GM19438 (cell line): ENCODE measurements around the gene PRDM11.

ENCODE experiments used
- ATAC-seq: cut with Tn5 transposase; IDR thresholded peaks from one replicate; pipeline ENCODE4 v1.9.1; 2021; ENCODE audit warnings: low read depth; ENCODE audit not compliant: unreplicated experiment

The PRDM11 gene

DNA sequence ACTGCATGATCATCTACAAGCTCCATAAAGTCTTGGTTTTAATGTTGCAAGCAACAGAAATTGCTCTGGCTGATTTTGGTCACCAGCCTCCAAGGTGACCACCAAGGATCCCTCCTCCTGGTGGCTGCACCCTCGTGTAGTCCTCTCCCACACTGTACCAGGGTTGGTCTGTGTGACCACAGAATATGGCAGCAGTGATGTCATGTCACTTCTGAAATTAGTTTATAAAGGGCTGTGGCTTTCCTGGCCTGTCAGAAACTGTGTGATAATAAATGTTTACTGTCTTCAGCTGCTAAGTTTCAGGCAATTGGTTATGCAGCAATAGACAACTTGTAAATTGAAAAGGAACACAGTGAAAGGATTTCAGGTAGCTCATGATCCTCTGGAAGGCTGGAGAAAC lies 5.3 kb upstream of the PRDM11 start:
- no peak for ATAC-seq

DNA sequence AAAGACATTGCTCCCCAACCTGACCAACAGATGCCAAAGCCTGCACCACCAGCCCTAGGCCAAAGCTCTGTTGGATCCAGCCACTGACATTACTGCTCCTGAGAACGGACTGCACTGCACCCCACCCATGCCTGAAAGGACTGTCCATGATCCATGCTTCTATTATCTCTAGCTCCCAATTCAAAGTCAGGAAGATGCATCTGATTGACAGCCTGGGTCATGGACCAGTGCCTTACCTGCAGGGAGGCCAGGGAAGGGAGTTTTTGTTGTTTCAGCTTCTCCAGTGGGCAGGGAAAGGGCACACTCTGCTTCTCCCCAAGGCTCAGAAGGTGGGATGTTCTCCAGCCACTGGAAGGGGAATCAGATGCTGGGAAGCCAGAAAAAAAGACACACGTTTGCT lies 4.8 kb upstream of the PRDM11 start:
- no peak for ATAC-seq

- no peak for ATAC-seq
These were observed 4.0 kb upstream of the PRDM11 start for GRCh38 chr11:45142241-45143055.

GRCh38 chr11:45143494-45143893 lies 2.9 kb upstream of the PRDM11 start:
- no peak for ATAC-seq

DNA sequence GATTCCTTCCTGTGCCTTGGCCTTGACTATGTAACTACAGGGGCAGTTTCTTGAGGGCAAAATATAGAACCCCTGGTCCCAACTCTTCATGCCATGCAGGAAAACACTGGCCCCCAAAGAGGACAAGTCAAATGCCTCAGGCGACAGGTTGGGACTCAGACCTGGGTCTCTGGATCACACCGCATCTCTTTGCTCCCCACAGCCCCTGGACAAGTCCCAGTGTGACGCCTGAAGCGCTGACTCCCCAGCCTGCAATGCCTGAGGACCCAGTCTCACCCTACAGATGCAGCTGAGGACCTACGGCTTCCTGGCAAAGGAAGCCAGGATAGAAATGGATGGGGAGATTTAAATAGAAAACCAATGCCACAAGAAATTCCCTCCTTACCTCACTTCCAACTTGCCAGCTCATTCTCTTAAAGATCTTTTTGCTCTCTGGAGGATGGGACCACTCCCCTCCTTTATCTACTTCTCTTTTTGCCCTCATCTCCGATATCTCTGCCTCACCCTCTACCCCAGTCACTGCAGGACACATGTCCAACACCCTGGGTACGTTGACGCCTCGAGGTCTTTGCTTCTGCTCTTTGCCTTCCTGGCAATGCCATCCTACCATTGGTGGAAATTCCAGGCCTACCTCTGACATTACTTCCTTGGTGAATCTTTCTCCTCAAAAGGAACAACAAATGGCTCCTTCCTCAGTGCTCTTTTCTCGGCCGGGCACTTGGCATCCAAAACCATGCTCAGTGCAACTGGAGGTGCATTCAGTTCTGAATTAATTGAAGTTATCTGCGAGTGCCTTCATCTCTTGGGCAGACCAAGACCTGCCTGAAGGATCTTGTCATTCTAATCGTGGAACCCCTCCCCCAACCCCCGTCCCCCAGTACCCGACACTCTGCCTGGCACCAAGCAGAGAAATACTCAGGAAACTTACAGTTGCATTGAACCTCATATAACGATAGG lies 2.0 kb upstream of the PRDM11 start:
- no peak for ATAC-seq

GRCh38 chr11:45145083-45145378 lies 1.4 kb upstream of the PRDM11 start:
- ATAC-seq = no peak

DNA sequence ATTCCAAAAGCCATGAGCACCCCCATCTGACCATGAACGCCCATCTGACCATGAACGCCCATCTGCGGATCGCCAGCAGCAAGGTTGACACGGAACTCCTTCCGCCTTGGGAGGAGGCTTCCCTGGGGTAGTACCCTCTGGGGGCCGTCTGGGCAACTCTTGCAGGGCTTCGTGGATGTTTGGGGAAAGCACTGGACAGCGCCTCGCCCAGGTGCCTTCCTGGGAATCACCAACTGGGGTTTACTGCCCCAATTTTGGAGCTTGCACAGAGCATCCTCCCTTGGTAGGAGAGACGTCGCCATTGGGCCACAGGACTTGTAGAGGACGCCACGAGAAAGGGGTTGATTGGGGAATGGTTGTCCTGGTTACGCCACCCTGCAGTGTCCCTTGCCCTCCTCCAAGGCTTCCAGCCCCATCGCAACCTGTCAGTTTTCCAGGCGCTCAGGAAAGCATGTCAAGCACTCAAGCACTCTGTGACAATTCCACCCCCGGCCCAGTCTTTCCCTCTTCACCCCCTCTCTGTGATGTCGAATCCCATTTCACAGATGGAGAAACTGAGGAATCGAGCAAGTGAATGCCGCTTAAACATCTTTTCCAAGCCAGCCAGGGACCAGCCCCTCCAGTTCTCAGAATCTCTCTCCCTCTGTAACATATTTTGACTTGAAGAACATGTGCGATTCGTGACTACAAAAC lies 914 bp upstream of the PRDM11 start:
- ATAC-seq = no peak

DNA sequence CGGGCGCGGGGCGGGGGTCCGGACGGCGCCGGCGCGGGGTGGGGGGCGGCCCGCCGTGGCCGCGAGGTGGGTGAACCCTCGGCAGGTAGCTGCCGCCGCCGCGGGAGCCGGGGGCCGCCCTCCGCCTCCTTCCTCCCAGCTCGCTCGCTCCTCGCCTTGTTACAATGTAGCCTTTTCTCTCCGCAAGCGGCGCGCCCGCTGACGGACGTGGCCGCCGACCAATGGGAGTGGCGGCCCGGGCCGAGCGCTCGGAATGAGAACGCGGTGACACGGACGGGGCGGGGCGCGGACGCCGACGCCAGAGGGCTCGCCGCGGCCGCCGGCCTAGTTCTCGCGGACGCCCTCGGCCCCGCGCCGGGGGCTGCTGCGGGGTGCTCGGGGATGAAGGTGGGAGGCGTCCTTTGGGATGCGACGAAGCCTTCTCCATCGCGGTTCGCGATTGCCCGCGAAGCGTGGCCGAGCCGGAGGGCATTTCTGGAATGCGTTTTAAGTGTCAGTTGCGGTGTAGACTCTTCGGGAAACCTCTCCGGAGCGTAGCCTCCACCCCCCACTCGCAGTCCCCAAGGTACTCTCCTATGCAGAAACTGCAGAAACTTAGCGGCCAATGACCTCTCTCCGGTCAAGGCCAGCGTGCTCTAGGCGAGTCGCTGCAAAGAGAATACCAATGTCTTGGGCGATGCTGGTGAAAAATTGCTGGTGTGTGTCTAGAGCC lies 734 bp downstream of the PRDM11 start:
- ATAC-seq = peak; percentile 97

DNA sequence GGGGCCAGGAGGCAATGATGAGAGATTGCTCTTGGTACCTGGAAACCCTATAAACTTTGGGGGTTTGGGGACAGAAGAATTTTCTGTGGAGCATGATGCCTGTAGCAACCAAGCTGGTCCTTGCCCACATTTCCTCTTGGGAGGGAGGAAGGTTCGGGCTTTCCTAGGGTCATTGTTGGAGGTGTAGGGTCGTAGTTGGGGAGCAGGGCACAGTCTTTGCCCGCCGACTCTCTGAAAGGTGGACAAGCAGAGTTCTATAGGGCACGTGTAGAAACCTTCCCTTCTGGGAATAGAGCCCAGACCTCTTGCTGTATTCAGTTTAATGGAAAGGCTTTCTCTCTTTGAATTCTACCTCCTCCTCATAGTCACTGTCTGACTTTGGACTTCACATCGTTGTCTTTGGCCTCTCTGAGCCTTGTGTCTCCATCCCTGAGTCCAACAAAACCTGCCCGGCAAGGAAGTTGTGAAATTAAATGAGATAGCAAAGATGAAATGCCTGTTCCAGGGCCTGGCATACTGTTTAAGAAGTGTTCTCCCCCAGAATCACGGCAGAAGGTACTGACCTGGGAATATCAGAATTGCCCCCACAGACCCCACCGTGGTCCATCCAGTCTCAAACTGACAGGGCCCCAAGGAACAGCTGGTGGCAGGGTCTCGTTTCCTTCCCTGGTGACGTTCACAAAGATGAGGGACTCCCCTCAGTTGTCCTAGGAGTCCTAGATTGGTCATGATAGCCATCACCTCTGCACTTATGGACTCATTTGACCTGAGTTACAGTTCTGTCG lies 1.6 kb downstream of the PRDM11 start:
- no peak for ATAC-seq

GRCh38 chr11:45149483-45150056 lies 3.1 kb downstream of the PRDM11 start:
- no peak for ATAC-seq

- ATAC-seq = no peak
These were observed 3.9 kb downstream of the PRDM11 start for GRCh38 chr11:45150301-45150700.

GRCh38 chr11:45150943-45151342 lies 4.5 kb downstream of the PRDM11 start:
- no peak for ATAC-seq

- ATAC-seq = no peak
These were observed 5.0 kb downstream of the PRDM11 start for GRCh38 chr11:45151362-45151982.

DNA sequence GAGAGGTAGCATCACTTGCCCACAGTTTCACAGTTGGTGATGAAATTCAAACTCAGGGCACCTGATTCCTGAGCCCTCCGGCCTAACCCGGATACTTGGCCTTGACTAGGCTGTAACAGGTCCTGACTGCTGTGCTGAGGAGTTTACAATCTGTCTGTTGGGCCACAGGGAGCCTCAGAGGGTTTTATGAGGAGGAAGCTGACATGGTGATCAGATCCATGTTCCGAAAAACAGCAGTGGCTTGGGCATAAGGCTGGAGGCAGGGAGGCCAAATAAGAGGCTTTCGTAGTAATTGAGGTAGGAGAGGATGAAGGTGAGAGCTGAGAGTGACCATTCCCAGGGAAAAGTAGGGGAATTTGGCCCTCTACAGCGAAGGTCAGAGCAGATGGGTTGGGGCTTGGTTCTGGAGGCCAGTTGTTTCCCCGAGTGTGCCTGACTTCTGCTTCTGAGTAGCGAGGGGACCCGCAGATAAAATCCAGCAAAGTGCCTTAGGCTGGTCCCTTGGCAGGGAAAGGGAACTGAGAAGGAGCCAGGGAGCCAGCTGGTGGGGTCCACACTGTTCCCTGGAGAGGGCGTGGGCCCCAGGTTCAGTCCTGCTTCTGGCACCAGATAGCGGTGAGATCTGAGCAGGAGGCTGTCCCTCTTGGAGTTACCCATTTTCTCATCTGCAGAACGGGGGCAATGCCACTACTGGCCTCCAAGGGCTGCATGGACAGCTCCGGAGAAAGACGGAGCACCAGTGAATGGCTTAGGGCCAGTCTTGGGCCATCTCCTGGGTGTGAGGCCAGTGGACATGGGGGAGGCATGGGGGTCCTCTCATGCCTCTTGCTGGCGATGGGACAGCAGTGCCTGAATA lies 6.5 kb downstream of the PRDM11 start:
- no peak for ATAC-seq

- ATAC-seq = no peak
These were observed 7.8 kb downstream of the PRDM11 start for GRCh38 chr11:45154276-45154675.

DNA sequence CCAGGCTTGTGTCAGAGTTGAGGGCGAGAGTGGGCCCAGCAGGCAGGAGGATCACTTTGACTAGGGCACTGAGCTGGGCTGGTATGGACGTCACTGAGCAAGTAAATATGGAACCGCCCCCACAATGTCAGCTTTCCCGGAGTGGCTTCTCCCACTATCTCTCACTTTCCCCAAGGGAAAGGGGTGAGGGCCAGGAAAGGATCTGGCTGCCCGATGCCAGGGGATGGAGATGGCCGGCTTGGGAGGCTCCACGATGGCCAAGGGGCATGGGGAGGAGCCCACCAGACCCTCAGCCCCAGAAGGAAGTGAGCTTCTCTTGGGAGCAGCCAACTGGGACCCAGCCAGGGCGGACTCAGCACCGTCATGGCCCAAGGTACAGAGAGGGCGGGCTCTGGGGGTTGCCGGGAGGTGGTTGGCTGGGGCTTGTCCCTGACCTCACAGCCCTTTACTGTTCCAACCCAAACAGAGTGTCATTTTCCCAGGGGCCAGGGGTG lies 8.7 kb downstream of the PRDM11 start:
- ATAC-seq = no peak

GRCh38 chr11:45155627-45156180 lies 9.3 kb downstream of the PRDM11 start:
- ATAC-seq = no peak

DNA sequence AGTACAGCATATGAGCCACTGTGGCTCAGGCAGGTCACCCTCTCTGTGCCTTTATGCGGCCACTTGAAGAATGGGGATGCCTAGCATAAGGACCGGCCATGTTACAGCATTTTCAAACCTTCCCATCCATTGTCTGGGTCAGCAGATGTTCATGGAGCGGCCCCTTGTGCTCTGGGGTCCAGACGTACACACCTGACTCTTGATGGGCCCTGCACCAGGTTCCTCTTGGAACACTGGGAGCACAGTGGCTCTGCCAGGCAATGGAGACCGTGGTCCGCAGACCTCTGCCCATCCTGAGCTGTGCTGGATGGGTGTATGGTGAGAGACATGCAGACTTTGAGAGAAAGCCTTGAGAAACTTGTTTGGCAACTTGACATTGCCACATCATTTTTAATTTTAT lies 9.8 kb downstream of the PRDM11 start:
- ATAC-seq = no peak
